MM.1S (cell line): Measurements from ENCODE around the gene PPP1R1A.

Source experiments
- DNase-seq: peaks from one replicate; pipeline ENCODE4 v3.0.0-alpha.2; 2015
- H2AFZ ChIP-seq: fragments of 300-600 bp; sonication (generic); 2 replicates; pipeline ENCODE4 v1.6.0; 2016; ENCODE audit warnings: antibody characterized with exemption, low read length
- H3F3A ChIP-seq: fragments of 300-600 bp; sonication (generic); 2 replicates; pipeline ENCODE4 v1.6.1; 2016; ENCODE audit warnings: mild to moderate bottlenecking, antibody characterized with exemption, low read length, moderate library complexity, mixed read lengths; ENCODE audit not compliant: insufficient read depth
- H3K27ac ChIP-seq: fragments of 300-600 bp; sonication (generic); 2 replicates; pipeline ENCODE4 v1.5.1; 2016; ENCODE audit warnings: mild to moderate bottlenecking, low read length
- H3K27me3 ChIP-seq: fragments of 300-600 bp; sonication (generic); replicated peaks from 2 replicates; pipeline ENCODE4 v1.6.0; 2016; ENCODE audit warnings: low read length; ENCODE audit not compliant: insufficient read depth
- H3K36me3 ChIP-seq: fragments of 300-600 bp; sonication (generic); replicated peaks from 2 replicates; pipeline ENCODE4 v1.6.1; 2016; ENCODE audit warnings: mild to moderate bottlenecking, low read length, mixed read lengths; ENCODE audit not compliant: insufficient read depth
- H3K4me1 ChIP-seq: fragments of 300-600 bp; sonication (generic); 2 replicates; pipeline ENCODE4 v1.6.1; 2016; ENCODE audit warnings: low read length, mixed read lengths
- H3K4me2 ChIP-seq: fragments of 300-600 bp; sonication (generic); 2 replicates; pipeline ENCODE4 v1.6.0; 2016; ENCODE audit warnings: low read depth, low read length
- H3K4me3 ChIP-seq: fragments of 300-600 bp; sonication (generic); 2 replicates; pipeline ENCODE4 v1.5.1; 2016; ENCODE audit warnings: low read length, mixed read lengths
- H3K79me2 ChIP-seq: fragments of 300-600 bp; sonication (generic); 2 replicates; pipeline ENCODE4 v1.6.1; 2016; ENCODE audit warnings: mixed run types, low read length, mixed read lengths
- H3K9ac ChIP-seq: fragments of 300-600 bp; sonication (generic); 2 replicates; pipeline ENCODE4 v1.6.1; 2016; ENCODE audit warnings: low read length, mixed read lengths
- H3K9me2 ChIP-seq: fragments of 300-600 bp; sonication (generic); replicated peaks from 2 replicates; pipeline ENCODE4 v1.6.1; 2016; ENCODE audit warnings: mild to moderate bottlenecking, low read length, mixed read lengths; ENCODE audit not compliant: insufficient read depth
- H3K9me3 ChIP-seq: fragments of 300-600 bp; sonication (generic); replicated peaks from 2 replicates; pipeline ENCODE4 v1.6.1; 2016; ENCODE audit warnings: mild to moderate bottlenecking, low read length, mixed read lengths; ENCODE audit not compliant: insufficient read depth
- H4K20me1 ChIP-seq: fragments of 300-600 bp; sonication (generic); 2 replicates; pipeline ENCODE4 v1.6.1; 2016; ENCODE audit warnings: mild to moderate bottlenecking, low read length, moderate library complexity, mixed read lengths; ENCODE audit not compliant: insufficient read depth
- CTCF ChIP-seq: fragments of 300-600 bp; sonication (generic); IDR thresholded peaks from 2 replicates; pipeline ENCODE4 v1.5.1; 2016; ENCODE audit warnings: antibody characterized with exemption, low read length, mixed read lengths
- EZH2 ChIP-seq: fragments of 300-600 bp; sonication (generic); optimal IDR thresholded peaks from 2 replicates; pipeline ENCODE3; 2017; ENCODE audit warnings: low read depth, mild to moderate bottlenecking, antibody characterized with exemption, low read length, mixed read lengths
- EZH2phosphoT487 ChIP-seq: fragments of 300-600 bp; sonication (generic); IDR thresholded peaks from 2 replicates; pipeline ENCODE4 v1.6.1; 2018; ENCODE audit warnings: antibody characterized with exemption, low read length

Gene PPP1R1A

GRCh38 chr12:54555670-54556257 is 32.7 kb downstream of the PPP1R1A start:
- no peaks in the 10 kb centered on the region for H3K27me3 ChIP-seq
- H3K4me3 ChIP-seq, result no peak overlapping the region
- no peak overlapping the region for H2AFZ ChIP-seq
- no peaks in the 10 kb centered on the region for H4K20me1 ChIP-seq
- H3F3A ChIP-seq, result no peaks in the 10 kb centered on the region
- no peak for DNase-seq
- no peaks in the 10 kb centered on the region for H3K79me2 ChIP-seq
- no peak overlapping the region for H3K4me2 ChIP-seq
- no peak for TF ChIP-seq CTCF
- TF ChIP-seq EZH2, result no peak
- TF ChIP-seq EZH2phosphoT487, result no peak
- no peaks in the 10 kb centered on the region for H3K9me2 ChIP-seq
- no peak overlapping the region for H3K27ac ChIP-seq
- no peaks in the 10 kb centered on the region for H3K9me3 ChIP-seq
- H3K4me1 ChIP-seq, result no peaks in the 10 kb centered on the region
- H3K9ac ChIP-seq, result no peak overlapping the region
- no peaks in the 10 kb centered on the region for H3K36me3 ChIP-seq

- H3K4me2 ChIP-seq, result no peak overlapping the region
- H3K79me2 ChIP-seq, result no peaks in the 10 kb centered on the region
- TF ChIP-seq EZH2phosphoT487, result no peak
- no peak for TF ChIP-seq CTCF
- TF ChIP-seq EZH2, result no peak
- H3K9me3 ChIP-seq, result no peaks in the 10 kb centered on the region
- no peak overlapping the region for H2AFZ ChIP-seq
- no peaks in the 10 kb centered on the region for H3K9me2 ChIP-seq
- no peaks in the 10 kb centered on the region for H3K27me3 ChIP-seq
- H3K9ac ChIP-seq, result no peak overlapping the region
- H3F3A ChIP-seq, result no peaks in the 10 kb centered on the region
- no peaks in the 10 kb centered on the region for H3K4me1 ChIP-seq
- no peaks in the 10 kb centered on the region for H3K36me3 ChIP-seq
- no peak overlapping the region for H3K4me3 ChIP-seq
- no peaks in the 10 kb centered on the region for H4K20me1 ChIP-seq
- no peak overlapping the region for H3K27ac ChIP-seq
- DNase-seq, result no peak
Measured at GRCh38 chr12:54549774-54550451, 38.5 kb downstream of the PPP1R1A start.

GRCh38 chr12:54546511-54546910 is 41.9 kb downstream of the PPP1R1A start:
- H3K27me3 ChIP-seq, result no peaks in the 10 kb centered on the region
- H3K4me1 ChIP-seq, result no peaks in the 10 kb centered on the region
- H3K36me3 ChIP-seq, result no peaks in the 10 kb centered on the region; the same call in 1 of the 2 replicates
- no peak overlapping the region for H3K4me2 ChIP-seq
- H2AFZ ChIP-seq, result no peak overlapping the region
- TF ChIP-seq EZH2 (no peak), EZH2phosphoT487 (no peak), CTCF (no peak)
- no peaks in the 10 kb centered on the region for H3F3A ChIP-seq
- H3K9me2 ChIP-seq, result no peaks in the 10 kb centered on the region
- no peaks in the 10 kb centered on the region for H3K79me2 ChIP-seq
- H4K20me1 ChIP-seq, result no peaks in the 10 kb centered on the region
- H3K9me3 ChIP-seq, result no peaks in the 10 kb centered on the region
- no peak for DNase-seq
- no peak overlapping the region for H3K27ac ChIP-seq
- H3K9ac ChIP-seq, result no peak overlapping the region
- H3K4me3 ChIP-seq, result no peak overlapping the region
